Stomach (tissue), 9 donors: Measurements from ENCODE around the gene PLEKHJ1. TPM values are rescaled to one million over a fixed set of nuclear protein-coding genes. Genes with fewer than 3 reads are reported as not detected.
"Not testable (repeated sequence)": the region's sequence is repeated elsewhere in the genome, so short reads cannot be mapped to it uniquely, and the experiment has no call there.

ENCODE experiments used
- DNase-seq, 2 donors: peaks; one replicate each; pipeline versions ENCODE4 v3.0.0 to v3.0.0-alpha.2; 2013 to 2019
- H3K27ac ChIP-seq, 5 donors: fragments of 200-600 bp in 4 of 5; sonication (generic) in 4 of 5; one replicate each; pipeline ENCODE4 v1.5.1; 2013 to 2019; ENCODE audit warnings: mild to moderate bottlenecking in 1 of 5, moderate library complexity in 1 of 5
- H3K27me3 ChIP-seq, 3 donors: fragments of 200-600 bp; sonication (generic); one replicate each; pipeline ENCODE4 v1.5.1; 2017 to 2019; ENCODE audit warnings: mixed run types in 1 of 3
- H3K36me3 ChIP-seq, 4 donors: fragments of 200-600 bp; sonication (generic); 1 replicate in 3 of 4; 2 replicates in 1 of 4; pipeline ENCODE4 v1.5.1; 2016 to 2019
- H3K4me1 ChIP-seq, 4 donors: fragments of 200-600 bp; sonication (generic); one replicate each; pipeline ENCODE4 v1.5.1; 2016 to 2019
- H3K4me3 ChIP-seq, 4 donors: fragments of 200-600 bp; sonication (generic) in 3 of 4; one replicate each; pipeline ENCODE4 v1.5.1; 2016 to 2019; ENCODE audit warnings: mild to moderate bottlenecking in 1 of 4
- H3K9me3 ChIP-seq, 4 donors: fragments of 200-600 bp; sonication (generic); one replicate each; pipeline ENCODE4 v1.5.1; 2016 to 2019
- CTCF ChIP-seq, 7 experiments: fragments of 450-650 bp in 4 of 7; fragments of 200-600 bp in 3 of 7; sonication (generic) in 3 of 7; IDR thresholded peaks; one replicate each; pipeline ENCODE4 v1.5.1; 2016 to 2019; ENCODE audit warnings: antibody characterized with exemption in 7 of 7, control low read depth in 2 of 7, mild to moderate bottlenecking in 1 of 7
- EP300 ChIP-seq: sonication (generic); formaldehyde crosslinking; IDR thresholded peaks from one replicate; pipeline ENCODE4 v1.6.1; 2017; ENCODE audit warnings: antibody characterized with exemption
- POLR2A ChIP-seq, 4 donors: fragments of 450-650 bp; IDR thresholded peaks; one replicate each; pipeline ENCODE4 v1.6.1; 2016; ENCODE audit warnings: antibody characterized with exemption in 4 of 4, control low read depth in 2 of 4, mild to moderate bottlenecking in 1 of 4, moderate library complexity in 1 of 4
- POLR2AphosphoS5 ChIP-seq, 3 donors: sonication (generic); formaldehyde crosslinking; IDR thresholded peaks; one replicate each; pipeline ENCODE4 v1.6.1; 2016; ENCODE audit warnings: antibody characterized with exemption in 3 of 3
- WGBS, 5 donors: extraction: QIAGEN DNeasy Blood & Tissue Kit in 3 of 5; methylation state at CpG; one replicate each; pipeline versions ENCODE4 v1.1.5 to v1.1.7; 2013 to 2018; 5-methylcytosine and 5-hydroxymethylcytosine counted together
- intact Hi-C: fragments of 100-400 bp; cut with DNase I; formaldehyde crosslinking; loops from one replicate; pipeline ENCODE4 v1.15.1; 2023; ENCODE audit warnings: low total_unique reads
- polyA plus RNA-seq, 3 donors: library from polyadenylated mRNA; stranded (reverse); fragments of 200-250 nt; gene quantifications; one replicate each; pipeline ENCODE4 v1.2.3, GENCODE V29; 2013
- total RNA-seq, 5 donors: library from RNA; depleted of rRNA; stranded (reverse); fragments of >200 nt; gene quantifications; one replicate each; pipeline versions ENCODE4 v1.1.0 to v1.2.3, GENCODE V29; 2014 to 2016
- donor health status: healthy with polysubstance abuse.
- donor health status: Bipolar disorder and iron deficiency.
- donor health status: healthy.

PLEKHJ1 gene
- total and polyA plus RNA-seq, 8 donors: 22.2 to 459 (median 111) TPM

- peaks cover 12 to 49% (median 20%) of the 10 kb centered on the region in 4 donors for H3K4me1 ChIP-seq
- H3K4me3 ChIP-seq: no peak overlapping the region
- H3K9me3 ChIP-seq: no peaks in the 10 kb centered on the region
- H3K27ac ChIP-seq: peak overlapping the region in 1 of 5 donors; percentile 54
- H3K27me3 ChIP-seq: no peaks in the 10 kb centered on the region
- no peak for TF ChIP-seq POLR2A (IDR thresholded peaks at IDR 0.05)
- TF ChIP-seq POLR2AphosphoS5 (IDR thresholded peaks at IDR 0.05): no peak
- TF ChIP-seq EP300: no peak
- no peak for TF ChIP-seq CTCF (IDR thresholded peaks at IDR 0.05)
- 68 to 87% (median 75%) methylated on average over 22 to 36 of the region's 36 CpGs for WGBS, 5 donors
- peak; percentile 48 to 88 for DNase-seq
- intact Hi-C loops: no loop called here
- H3K36me3 ChIP-seq: peaks cover 55 to 98% (median 91%) of the 10 kb centered on the region in 4 donors
Measured at GRCh38 chr19:2207991-2208860, 27.9 kb downstream of the PLEKHJ1 start.

GRCh38 chr19:2207008-2207407 lies 29.1 kb downstream of the PLEKHJ1 start:
- Histone ChIP-seq H3K27me3 (no peaks in the 10 kb centered on the region), H3K9me3 (no peaks in the 10 kb centered on the region), H3K4me3 (no peak overlapping the region), H3K36me3 (peaks cover 46 to 98% (median 91%) of the 10 kb centered on the region in 4 donors), H3K27ac (no peak overlapping the region), H3K4me1 (peaks cover 12 to 42% (median 20%) of the 10 kb centered on the region in 4 donors)
- no peak for TF ChIP-seq POLR2A (IDR thresholded peaks at IDR 0.05)
- no peak for TF ChIP-seq CTCF (IDR thresholded peaks at IDR 0.05)
- TF ChIP-seq POLR2AphosphoS5 (IDR thresholded peaks at IDR 0.05): no peak
- TF ChIP-seq EP300: no peak
- 89 to 97% (median 95%) methylated on average over 6 to 15 of the region's 15 CpGs for WGBS, 5 donors
- no peak for DNase-seq
- intact Hi-C loops: no loop called here

GRCh38 chr19:2202366-2202765 lies 33.8 kb downstream of the PLEKHJ1 start:
- intact Hi-C loops: no loop called here
- Histone ChIP-seq H3K27me3 (no peaks in the 10 kb centered on the region), H3K4me1 (peaks cover 8 to 19% (median 16%) of the 10 kb centered on the region in 4 donors), H3K9me3 (no peaks in the 10 kb centered on the region), H3K4me3 (no peak overlapping the region), H3K27ac (no peak overlapping the region), H3K36me3 (peaks cover 28 to 90% (median 82%) of the 10 kb centered on the region in 4 donors)
- no peak for DNase-seq
- TF ChIP-seq POLR2AphosphoS5 (IDR thresholded peaks at IDR 0.05) (no peak), EP300 (no peak), CTCF (IDR thresholded peaks at IDR 0.05) (no peak), POLR2A (IDR thresholded peaks at IDR 0.05) (no peak)
- 83 to 94% (median 90%) methylated on average over 15 of the region's 15 CpGs for WGBS, 5 donors

GRCh38 chr19:2201473-2202148 lies 34.5 kb downstream of the PLEKHJ1 start:
- H3K9me3 ChIP-seq: no peaks in the 10 kb centered on the region
- no peak for DNase-seq
- no peak for TF ChIP-seq POLR2A (IDR thresholded peaks at IDR 0.05)
- TF ChIP-seq CTCF (IDR thresholded peaks at IDR 0.05): no peak
- no peak for TF ChIP-seq EP300
- no peak for TF ChIP-seq POLR2AphosphoS5 (IDR thresholded peaks at IDR 0.05)
- peaks cover 8 to 19% (median 16%) of the 10 kb centered on the region in 4 donors for H3K4me1 ChIP-seq
- no peak overlapping the region for H3K27ac ChIP-seq
- 91 to 96% (median 94%) methylated on average over 21 of the region's 21 CpGs for WGBS, 5 donors
- no peaks in the 10 kb centered on the region for H3K27me3 ChIP-seq
- intact Hi-C loops: no loop called here
- H3K4me3 ChIP-seq: no peak overlapping the region
- H3K36me3 ChIP-seq: peaks cover 21 to 90% (median 82%) of the 10 kb centered on the region in 4 donors

GRCh38 chr19:2200624-2201294 lies 35.4 kb downstream of the PLEKHJ1 start:
- H3K9me3 ChIP-seq, H3K27me3 ChIP-seq, H3K4me3 ChIP-seq, DNase-seq, intact Hi-C loops, H3K27ac ChIP-seq: not testable (repeated sequence)
- Histone ChIP-seq H3K4me1 (peaks cover 8 to 19% (median 16%) of the 10 kb centered on the region in 4 donors), H3K36me3 (peaks cover 21 to 91% (median 82%) of the 10 kb centered on the region in 4 donors)
- 95 to 97% (median 96%) methylated on average over 50 of the region's 50 CpGs for WGBS, 5 donors
